SK-N-SH treated with all-trans-retinoic acid at 6 μM for 48 hours (cell line): ENCODE data around the gene HELZ2.

Experiments
- ATAC-seq: fragments of 200-7000 bp; cut with Tn5 transposase; 3 replicates; pipeline ENCODE4 v1.9.1; 2020; ENCODE audit warnings: mild to moderate bottlenecking, moderate library complexity
- ARNTL ChIP-seq: fragments of 450-650 bp; formaldehyde crosslinking; IDR thresholded peaks from 2 replicates; pipeline ENCODE4 v1.5.0; 2020; ENCODE audit warnings: low read depth, mild to moderate bottlenecking, moderate library complexity, borderline replicate concordance
- BACH2 ChIP-seq: fragments of 250-450 bp; sonication (Bioruptor Pico); IDR thresholded peaks from 2 replicates; pipeline ENCODE4 v1.9.0; 2021; ENCODE audit warnings: mild to moderate bottlenecking, borderline replicate concordance
- CSDC2 ChIP-seq: fragments of 250-450 bp; sonication (Bioruptor Pico); IDR thresholded peaks from 2 replicates; pipeline ENCODE4 v1.5.0; 2020; ENCODE audit warnings: mild to moderate bottlenecking, moderate library complexity
- ESRRG ChIP-seq: fragments of 250-450 bp; sonication (Bioruptor Pico); IDR thresholded peaks from 2 replicates; pipeline ENCODE4 v1.6.1; 2021; ENCODE audit warnings: mild to moderate bottlenecking
- GLIS3 ChIP-seq: fragments of 250-450 bp; sonication (Bioruptor Pico); IDR thresholded peaks from 2 replicates; pipeline ENCODE4 v1.5.0; 2020; ENCODE audit warnings: mild to moderate bottlenecking, moderate library complexity
- ISL1 ChIP-seq: fragments of 250-450 bp; sonication (Bioruptor Pico); IDR thresholded peaks from 2 replicates; pipeline ENCODE4 v2.1.2; 2022; ENCODE audit warnings: mild to moderate bottlenecking, moderate library complexity
- OSR1 ChIP-seq: fragments of 250-450 bp; sonication (Bioruptor Pico); IDR thresholded peaks from 2 replicates; pipeline ENCODE4 v1.8.0; 2022; ENCODE audit warnings: moderate library complexity, mild to moderate bottlenecking, inconsistent platforms
- PPARA ChIP-seq: fragments of 250-450 bp; sonication (Bioruptor Pico); IDR thresholded peaks from 2 replicates; pipeline ENCODE4 v1.5.0; 2020; ENCODE audit warnings: mild to moderate bottlenecking, borderline replicate concordance
- RARB ChIP-seq: fragments of 250-450 bp; sonication (Bioruptor Pico); IDR thresholded peaks from 2 replicates; pipeline ENCODE4 v1.8.0; 2021; ENCODE audit warnings: mild to moderate bottlenecking, moderate library complexity
- SNAI2 ChIP-seq: fragments of 250-450 bp; sonication (Bioruptor Pico); IDR thresholded peaks from 2 replicates; pipeline ENCODE4 v1.5.0; 2020; ENCODE audit warnings: mild to moderate bottlenecking, moderate library complexity
- TCF4 ChIP-seq: fragments of 250-450 bp; sonication (Bioruptor Pico); IDR thresholded peaks from 2 replicates; pipeline ENCODE4 v1.8.0; 2021; ENCODE audit warnings: mild to moderate bottlenecking, moderate library complexity, borderline replicate concordance
- TOX ChIP-seq: fragments of 250-450 bp; sonication (Bioruptor Pico); IDR thresholded peaks from 2 replicates; pipeline ENCODE4 v1.8.0; 2021; ENCODE audit warnings: mild to moderate bottlenecking, moderate library complexity, borderline replicate concordance
- ZC3H10 ChIP-seq: fragments of 250-450 bp; sonication (Bioruptor Pico); IDR thresholded peaks from 2 replicates; pipeline ENCODE4 v1.5.1; 2021; ENCODE audit warnings: mild to moderate bottlenecking, moderate library complexity
- ZFP3 ChIP-seq: fragments of 250-450 bp; sonication (Bioruptor Pico); IDR thresholded peaks from 2 replicates; pipeline ENCODE4 v1.5.0; 2020; ENCODE audit warnings: mild to moderate bottlenecking, moderate library complexity
- ZNF565 ChIP-seq: fragments of 450-650 bp; formaldehyde crosslinking; conservative IDR thresholded peaks from 2 replicates; pipeline ENCODE4 v1.5.0; 2020; ENCODE audit warnings: low read depth, mild to moderate bottlenecking, moderate library complexity
- ZNF70 ChIP-seq: fragments of 450-650 bp; formaldehyde crosslinking; IDR thresholded peaks from 2 replicates; pipeline ENCODE4 v1.5.0; 2020; ENCODE audit warnings: mild to moderate bottlenecking, moderate library complexity
- TF ChIP-seq, protein P1 (sequence below): fragments of 250-450 bp; sonication (Bioruptor Pico); IDR thresholded peaks from 2 replicates; pipeline ENCODE4 v1.5.1; 2021; ENCODE audit warnings: mild to moderate bottlenecking, moderate library complexity
- TF ChIP-seq, protein P2 (sequence below): fragments of 250-450 bp; sonication (Bioruptor Pico); IDR thresholded peaks from 2 replicates; pipeline ENCODE4 v1.5.0; 2020; ENCODE audit warnings: mild to moderate bottlenecking, moderate library complexity
- TF ChIP-seq, protein P3 (sequence below): fragments of 250-450 bp; sonication (Bioruptor Pico); IDR thresholded peaks from 2 replicates; pipeline ENCODE4 v1.8.0; 2021; ENCODE audit warnings: low read depth, mild to moderate bottlenecking, moderate library complexity, borderline replicate concordance

Gene HELZ2

GRCh38 chr20:63529861-63530787 lies 43.9 kb downstream of the HELZ2 start:
- peak; percentile 5; the same call in 2 of the 3 replicates for ATAC-seq
- no peak for TF ChIP-seq CSDC2 (CRISPR knock-in tag)
- no peak for TF ChIP-seq ZC3H10 (CRISPR knock-in tag)
- TF ChIP-seq PPARA (CRISPR knock-in tag), result no peak
- TF ChIP-seq, protein P1, sequence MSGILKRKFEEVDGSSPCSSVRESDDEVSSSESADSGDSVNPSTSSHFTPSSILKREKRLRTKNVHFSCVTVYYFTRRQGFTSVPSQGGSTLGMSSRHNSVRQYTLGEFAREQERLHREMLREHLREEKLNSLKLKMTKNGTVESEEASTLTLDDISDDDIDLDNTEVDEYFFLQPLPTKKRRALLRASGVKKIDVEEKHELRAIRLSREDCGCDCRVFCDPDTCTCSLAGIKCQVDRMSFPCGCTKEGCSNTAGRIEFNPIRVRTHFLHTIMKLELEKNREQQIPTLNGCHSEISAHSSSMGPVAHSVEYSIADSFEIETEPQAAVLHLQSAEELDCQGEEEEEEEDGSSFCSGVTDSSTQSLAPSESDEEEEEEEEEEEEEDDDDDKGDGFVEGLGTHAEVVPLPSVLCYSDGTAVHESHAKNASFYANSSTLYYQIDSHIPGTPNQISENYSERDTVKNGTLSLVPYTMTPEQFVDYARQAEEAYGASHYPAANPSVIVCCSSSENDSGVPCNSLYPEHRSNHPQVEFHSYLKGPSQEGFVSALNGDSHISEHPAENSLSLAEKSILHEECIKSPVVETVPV (CRISPR knock-in tag), result no peak
- TF ChIP-seq ZFP3 (CRISPR knock-in tag), result no peak

DNA sequence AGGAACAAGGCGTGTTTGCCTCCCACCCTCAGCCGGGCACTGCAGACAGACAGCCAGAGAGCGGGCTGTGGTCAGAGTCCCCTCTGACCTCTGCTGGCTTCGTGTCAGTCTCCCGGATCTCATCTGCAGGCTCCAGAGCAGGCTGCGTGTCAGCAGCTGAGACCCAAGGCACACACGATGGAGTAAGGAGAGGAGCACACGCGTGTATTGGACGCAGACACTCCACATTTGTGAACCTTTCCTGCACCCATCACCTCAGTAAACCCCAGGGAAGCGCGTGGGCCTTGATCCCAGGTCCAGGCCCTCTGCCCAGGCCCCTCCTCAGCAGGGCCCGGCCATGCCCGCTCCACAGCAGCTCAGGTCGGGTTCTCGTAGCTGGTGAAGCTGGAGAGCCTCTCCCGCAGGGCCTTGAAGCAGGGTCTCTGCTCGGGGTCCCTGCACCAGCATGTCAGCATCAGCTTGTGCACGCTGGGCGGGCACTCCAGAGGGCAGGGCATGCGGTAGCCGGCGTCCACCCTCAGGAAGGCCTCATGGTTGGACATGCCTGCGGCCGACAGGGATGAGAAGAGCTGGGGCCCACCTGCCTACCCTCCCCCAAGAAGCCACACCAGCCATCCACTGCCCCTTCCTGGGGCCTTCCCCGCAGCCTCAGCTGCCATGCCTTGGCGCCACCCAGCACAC lies 44.7 kb downstream of the HELZ2 start:
- ATAC-seq, result peak; percentile 1; the same call in 2 of the 3 replicates
- no peak for TF ChIP-seq ZNF70 (CRISPR knock-in tag)
- no peak for TF ChIP-seq GLIS3 (CRISPR knock-in tag)
- TF ChIP-seq, protein P2, sequence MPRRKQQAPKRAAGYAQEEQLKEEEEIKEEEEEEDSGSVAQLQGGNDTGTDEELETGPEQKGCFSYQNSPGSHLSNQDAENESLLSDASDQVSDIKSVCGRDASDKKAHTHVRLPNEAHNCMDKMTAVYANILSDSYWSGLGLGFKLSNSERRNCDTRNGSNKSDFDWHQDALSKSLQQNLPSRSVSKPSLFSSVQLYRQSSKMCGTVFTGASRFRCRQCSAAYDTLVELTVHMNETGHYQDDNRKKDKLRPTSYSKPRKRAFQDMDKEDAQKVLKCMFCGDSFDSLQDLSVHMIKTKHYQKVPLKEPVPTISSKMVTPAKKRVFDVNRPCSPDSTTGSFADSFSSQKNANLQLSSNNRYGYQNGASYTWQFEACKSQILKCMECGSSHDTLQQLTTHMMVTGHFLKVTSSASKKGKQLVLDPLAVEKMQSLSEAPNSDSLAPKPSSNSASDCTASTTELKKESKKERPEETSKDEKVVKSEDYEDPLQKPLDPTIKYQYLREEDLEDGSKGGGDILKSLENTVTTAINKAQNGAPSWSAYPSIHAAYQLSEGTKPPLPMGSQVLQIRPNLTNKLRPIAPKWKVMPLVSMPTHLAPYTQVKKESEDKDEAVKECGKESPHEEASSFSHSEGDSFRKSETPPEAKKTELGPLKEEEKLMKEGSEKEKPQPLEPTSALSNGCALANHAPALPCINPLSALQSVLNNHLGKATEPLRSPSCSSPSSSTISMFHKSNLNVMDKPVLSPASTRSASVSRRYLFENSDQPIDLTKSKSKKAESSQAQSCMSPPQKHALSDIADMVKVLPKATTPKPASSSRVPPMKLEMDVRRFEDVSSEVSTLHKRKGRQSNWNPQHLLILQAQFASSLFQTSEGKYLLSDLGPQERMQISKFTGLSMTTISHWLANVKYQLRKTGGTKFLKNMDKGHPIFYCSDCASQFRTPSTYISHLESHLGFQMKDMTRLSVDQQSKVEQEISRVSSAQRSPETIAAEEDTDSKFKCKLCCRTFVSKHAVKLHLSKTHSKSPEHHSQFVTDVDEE (CRISPR knock-in tag), result no peak
- no peak for TF ChIP-seq TCF4 (CRISPR knock-in tag)
- TF ChIP-seq OSR1, result no peak

- TF ChIP-seq, protein P3, sequence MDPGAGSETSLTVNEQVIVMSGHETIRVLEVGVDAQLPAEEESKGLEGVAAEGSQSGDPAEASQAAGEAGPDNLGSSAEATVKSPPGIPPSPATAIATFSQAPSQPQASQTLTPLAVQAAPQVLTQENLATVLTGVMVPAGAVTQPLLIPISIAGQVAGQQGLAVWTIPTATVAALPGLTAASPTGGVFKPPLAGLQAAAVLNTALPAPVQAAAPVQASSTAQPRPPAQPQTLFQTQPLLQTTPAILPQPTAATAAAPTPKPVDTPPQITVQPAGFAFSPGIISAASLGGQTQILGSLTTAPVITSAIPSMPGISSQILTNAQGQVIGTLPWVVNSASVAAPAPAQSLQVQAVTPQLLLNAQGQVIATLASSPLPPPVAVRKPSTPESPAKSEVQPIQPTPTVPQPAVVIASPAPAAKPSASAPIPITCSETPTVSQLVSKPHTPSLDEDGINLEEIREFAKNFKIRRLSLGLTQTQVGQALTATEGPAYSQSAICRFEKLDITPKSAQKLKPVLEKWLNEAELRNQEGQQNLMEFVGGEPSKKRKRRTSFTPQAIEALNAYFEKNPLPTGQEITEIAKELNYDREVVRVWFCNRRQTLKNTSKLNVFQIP (CRISPR knock-in tag), result no peak
- TF ChIP-seq BACH2 (CRISPR knock-in tag) (no peak), ARNTL (CRISPR knock-in tag) (no peak), CSDC2 (CRISPR knock-in tag) (no peak)
- peak; percentile 1; the same call in 1 of the 3 replicates for ATAC-seq
These were observed 46.9 kb downstream of the HELZ2 start for GRCh38 chr20:63527184-63527583.

DNA sequence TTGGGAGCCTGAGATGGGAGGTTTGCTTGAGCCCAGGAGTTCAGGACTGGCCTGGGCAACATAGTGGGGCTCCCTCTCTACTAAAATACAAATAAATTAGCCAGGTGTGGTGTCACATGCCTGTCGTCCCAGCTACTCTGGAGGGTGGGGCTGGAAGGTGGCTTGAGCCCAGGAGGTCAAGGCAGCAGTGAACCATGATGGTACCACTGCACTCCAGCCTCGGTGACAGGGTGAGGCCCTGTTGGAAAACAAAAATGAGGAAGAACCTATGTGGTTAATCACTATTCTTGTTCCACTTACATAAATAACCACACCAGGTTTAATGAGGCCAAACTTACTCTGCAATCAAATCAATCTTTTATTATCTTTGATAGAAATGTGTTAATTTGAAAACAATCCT lies 48.1 kb downstream of the HELZ2 start:
- peak; percentile 4 for ATAC-seq
- TF ChIP-seq BACH2 (CRISPR knock-in tag) (no peak), ZNF70 (CRISPR knock-in tag) (no peak), OSR1 (no peak), PPARA (CRISPR knock-in tag) (no peak), ZC3H10 (CRISPR knock-in tag) (no peak), ARNTL (CRISPR knock-in tag) (no peak), ESRRG (CRISPR knock-in tag) (no peak), ZNF565 (CRISPR knock-in tag) (no peak), RARB (CRISPR knock-in tag) (no peak), CSDC2 (CRISPR knock-in tag) (no peak), SNAI2 (CRISPR knock-in tag) (no peak), TOX (CRISPR knock-in tag) (no peak), ISL1 (CRISPR knock-in tag) (no peak)
- TF ChIP-seq, protein P1 (CRISPR knock-in tag), result no peak
- TF ChIP-seq, protein P3 (CRISPR knock-in tag), result no peak
